ENCODE data around the gene POU2F3.

- TF ChIP-seq CTCF (IDR thresholded peaks at IDR 0.05) (peak in 4 of 5 experiments; percentile 8 to 44 (median 20)), POLR2A (IDR thresholded peaks at IDR 0.05) (peak; percentile 68 to 90), EP300 (IDR thresholded peaks at IDR 0.05) (peak; percentile 47 to 90)
Observed at GRCh38 chr11:120335908-120336640, 96.1 kb downstream of the POU2F3 start, which contains the start of gene ARHGEF12.
